HG03439 (cell line): Measurements from ENCODE around the gene LSM11.
A peak's percentile ranks its signal among the peaks of the same experiment; 100 is the strongest.

Experiments used
- ATAC-seq: cut with Tn5 transposase; IDR thresholded peaks from one replicate; pipeline ENCODE4 v1.9.1; 2021; ENCODE audit warnings: mild to moderate bottlenecking, moderate library complexity; ENCODE audit not compliant: unreplicated experiment

LSM11 gene

DNA sequence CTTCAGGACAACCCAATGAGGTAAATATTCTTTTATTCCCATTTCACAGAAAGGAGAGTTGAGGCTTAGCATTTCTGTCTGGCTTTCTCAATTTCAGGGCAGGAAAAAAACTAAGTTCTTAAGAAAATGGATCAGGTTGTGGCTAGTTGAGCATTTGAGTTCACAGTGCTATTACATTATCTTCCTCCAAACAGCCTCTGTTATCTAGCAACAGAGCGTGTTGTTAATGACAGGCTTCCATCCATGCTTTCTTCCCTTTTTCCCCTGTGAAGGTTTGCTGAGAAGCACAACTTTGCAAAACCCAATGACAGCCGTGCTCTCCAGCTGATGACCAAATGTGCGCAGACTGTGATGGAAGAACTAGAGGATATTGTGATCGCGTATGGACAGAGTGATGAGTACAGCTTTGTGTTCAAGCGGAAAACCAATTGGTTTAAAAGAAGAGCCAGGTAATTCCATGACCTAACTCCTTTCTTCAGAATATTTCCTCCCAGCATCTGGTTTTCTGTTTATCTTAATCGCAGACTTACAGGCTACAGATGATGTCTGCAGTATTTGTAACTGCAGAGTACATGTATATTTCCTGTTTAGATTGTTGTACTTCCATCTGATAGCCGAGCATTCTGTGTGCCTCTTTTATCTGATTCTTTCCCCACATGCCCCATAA lies 10.8 kb upstream of the LSM11 start:
- ATAC-seq = no peak

DNA sequence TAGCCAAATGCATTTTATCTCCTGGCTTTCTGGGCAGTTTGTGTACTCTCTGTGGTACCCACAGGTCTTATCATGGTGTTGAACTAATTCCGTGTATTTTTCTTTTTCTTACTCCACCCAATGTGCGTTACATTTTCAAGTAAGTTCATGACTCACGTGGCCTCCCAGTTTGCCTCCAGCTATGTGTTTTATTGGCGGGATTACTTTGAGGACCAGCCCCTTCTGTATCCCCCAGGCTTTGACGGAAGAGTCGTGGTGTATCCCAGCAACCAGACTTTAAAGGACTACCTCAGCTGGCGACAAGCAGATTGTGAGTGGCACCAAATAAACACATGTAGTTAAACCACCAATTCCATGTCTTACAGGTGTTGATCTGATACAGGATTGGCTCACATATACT lies 9.1 kb upstream of the LSM11 start:
- ATAC-seq = no peak

DNA sequence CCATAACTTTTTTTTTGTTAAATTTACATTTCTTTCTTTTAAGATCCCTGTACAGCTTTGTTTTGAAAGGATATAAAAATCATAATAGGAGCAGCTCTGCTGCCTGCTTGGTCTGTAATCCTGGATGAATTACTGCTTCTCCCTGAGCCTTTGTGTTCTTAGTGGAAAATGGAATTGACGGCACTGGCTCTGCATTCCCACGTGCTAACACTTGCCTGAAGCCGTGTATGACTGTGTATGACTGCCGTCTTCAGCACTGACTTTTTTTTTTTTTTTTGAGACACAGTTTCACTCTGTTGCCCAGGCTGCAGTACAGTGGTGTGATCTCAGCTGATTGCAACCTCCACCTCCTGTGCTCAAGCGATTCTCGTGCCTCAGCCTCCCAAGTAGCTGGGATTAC lies 7.5 kb upstream of the LSM11 start:
- no peak for ATAC-seq

DNA sequence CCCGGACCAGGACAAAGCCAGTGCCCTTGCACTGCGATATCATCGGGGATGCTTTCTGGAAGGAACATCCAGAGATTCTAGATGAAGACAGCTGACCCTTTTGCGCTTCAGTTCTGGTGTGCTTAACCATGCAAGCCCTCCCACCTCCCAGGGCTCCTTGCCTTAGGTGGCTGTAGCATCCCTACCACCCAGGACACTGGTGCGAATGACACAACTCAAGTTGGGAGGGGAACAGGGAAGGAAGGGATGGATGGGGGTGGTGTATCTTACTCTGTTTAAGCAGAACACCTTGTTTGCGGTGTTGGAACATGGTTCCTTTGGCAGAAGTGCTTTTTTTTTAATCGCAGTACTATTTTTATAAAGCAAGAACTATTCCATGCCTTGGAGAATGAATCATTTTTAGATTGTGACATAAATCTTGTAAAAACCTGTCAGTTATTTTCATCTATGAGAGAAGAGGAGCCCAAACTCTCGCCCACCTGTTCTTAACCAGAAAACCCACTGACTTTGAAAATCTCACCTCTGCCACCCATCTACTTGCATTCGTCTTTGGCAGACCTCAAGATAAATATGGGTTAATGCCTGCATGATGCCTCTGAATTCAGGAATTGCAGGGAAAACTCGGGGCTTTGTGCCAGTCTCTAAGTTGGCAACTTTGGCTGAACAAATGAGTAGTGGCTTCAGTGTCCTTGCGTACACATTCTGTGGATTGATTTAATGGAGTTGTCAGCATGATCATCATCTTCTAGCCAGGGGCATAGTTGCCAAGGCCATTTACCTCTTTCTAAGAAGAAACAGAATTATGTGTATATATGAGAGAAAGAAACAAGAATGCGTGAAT lies 3.9 kb upstream of the LSM11 start:
- no peak for ATAC-seq

DNA sequence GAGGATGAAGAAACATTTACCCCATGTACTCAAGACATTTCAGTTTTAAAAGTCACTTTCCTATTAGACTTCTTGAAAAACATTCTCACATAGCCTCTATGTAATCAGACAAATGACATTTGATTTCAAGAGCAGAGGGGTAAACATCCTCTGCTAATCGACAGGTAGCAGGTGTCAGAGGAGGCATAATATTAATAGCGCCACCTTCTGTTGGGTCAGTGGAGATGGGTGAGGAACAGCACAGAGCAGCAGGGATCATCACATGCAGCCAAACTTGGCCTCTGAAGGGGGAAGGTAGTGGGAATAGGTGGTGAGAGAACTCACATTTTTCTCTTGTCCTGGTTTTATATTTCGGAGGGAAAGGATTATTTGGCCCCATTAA lies 3.3 kb upstream of the LSM11 start:
- ATAC-seq = no peak

DNA sequence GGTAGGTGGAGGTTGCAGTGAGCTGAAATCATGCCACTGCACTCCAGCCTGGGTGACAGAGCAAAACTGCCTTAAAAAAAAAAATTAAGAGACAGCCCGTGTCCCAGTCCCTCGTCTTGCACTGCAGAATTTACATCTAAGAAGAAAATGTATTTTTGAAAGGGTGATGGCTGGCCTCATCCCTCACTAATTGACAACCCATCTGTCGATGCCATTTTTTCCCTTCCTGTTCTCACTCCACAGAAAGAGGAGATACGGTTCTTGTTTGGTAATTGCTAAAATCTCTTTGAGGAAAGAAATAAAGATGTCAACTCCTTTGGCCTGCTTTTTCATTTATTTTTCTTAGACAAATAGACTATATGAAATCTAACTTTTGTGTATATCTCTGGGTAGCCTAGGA lies 2.4 kb upstream of the LSM11 start:
- ATAC-seq = no peak

DNA sequence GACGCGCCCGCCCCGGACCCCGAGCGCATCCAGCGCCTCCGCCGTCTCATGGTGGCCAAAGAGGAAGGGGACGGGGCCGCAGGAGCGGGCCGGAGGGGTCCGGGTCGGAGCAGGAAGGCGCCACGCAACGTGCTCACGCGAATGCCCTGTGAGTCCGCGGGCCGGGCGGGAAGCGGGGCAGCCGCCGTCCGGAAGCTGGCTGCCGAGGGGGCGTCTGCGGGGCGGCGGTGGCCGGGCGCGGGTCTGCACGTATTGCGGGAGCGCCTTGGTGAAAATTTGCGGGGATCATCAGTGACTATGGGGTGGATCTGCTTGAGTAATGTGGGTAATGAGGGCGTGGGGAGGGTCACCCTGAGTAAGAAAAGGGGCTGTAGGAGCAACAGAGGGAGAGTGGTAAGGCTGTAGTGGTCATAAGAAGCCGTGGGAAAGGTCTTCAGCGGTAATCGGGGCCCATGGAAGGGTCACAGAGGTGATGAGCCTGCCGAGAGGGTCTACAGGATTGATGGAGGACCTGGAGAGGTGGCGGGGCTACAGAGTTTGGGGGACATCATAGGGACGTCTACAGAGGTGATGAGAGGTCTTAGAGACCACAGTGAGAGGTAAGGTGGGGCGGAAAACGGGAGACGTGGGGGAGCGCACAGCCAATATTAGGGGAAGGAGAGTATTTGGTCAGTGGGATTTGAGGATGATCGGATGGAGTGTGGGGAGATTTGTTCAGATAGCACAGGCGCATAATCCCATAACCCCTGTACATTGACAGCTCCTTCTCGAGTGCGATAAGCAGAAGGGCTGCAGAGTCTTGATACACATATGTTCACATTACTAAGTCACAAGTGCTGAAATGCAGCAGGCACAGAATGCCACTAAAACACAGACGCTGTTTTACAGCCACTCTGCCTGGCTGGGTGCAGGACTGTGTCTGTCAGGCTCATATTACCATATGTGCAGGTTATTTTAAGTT lies 819 bp downstream of the LSM11 start:
- peak; percentile 24 for ATAC-seq

DNA sequence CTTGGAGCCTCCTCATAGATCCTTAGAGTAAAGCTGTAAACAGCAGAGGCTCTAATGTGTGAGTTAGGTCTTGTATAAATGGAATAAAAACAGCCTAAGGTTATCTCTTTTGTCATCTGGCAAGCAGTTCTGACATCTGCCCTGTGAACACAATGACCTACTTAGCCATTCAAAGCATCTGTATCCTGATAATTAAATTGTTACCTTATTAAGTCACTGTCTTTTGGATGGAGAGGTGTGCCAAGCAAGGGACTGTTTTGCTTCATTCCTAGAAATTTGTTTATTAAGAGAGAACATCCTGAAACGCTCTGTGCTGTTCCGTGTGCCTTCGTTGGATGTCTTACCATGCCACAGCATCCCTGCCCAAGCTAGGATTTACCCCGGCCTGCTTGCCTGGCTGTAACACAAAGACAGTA lies 1.5 kb downstream of the LSM11 start:
- ATAC-seq = no peak

DNA sequence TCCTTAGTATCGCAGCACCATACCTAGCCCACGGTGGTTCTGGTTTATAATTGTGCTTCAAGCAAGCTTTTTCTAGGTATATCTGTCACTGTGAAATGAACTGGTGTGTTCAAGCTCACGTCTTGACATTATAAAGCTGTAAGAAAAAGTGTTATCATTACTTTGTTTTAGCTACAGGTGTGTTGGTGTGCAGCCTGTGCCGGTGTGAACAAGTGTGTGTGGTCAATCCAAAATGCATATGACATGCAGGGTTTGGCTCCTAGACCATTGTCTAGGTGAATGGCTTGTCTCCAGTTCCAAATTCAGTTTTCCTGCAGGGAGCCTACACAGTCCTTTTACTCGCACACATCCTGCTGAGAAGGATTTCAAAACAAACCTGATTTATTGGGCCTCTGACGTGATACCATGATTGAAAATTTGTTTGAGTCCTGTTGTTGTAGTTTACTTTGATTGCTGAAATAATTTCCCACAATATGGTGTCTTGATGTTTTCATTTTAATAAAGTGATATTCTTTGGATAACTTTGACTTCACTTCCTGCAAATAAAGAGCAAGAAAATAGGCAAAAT lies 3.7 kb downstream of the LSM11 start:
- ATAC-seq = no peak

DNA sequence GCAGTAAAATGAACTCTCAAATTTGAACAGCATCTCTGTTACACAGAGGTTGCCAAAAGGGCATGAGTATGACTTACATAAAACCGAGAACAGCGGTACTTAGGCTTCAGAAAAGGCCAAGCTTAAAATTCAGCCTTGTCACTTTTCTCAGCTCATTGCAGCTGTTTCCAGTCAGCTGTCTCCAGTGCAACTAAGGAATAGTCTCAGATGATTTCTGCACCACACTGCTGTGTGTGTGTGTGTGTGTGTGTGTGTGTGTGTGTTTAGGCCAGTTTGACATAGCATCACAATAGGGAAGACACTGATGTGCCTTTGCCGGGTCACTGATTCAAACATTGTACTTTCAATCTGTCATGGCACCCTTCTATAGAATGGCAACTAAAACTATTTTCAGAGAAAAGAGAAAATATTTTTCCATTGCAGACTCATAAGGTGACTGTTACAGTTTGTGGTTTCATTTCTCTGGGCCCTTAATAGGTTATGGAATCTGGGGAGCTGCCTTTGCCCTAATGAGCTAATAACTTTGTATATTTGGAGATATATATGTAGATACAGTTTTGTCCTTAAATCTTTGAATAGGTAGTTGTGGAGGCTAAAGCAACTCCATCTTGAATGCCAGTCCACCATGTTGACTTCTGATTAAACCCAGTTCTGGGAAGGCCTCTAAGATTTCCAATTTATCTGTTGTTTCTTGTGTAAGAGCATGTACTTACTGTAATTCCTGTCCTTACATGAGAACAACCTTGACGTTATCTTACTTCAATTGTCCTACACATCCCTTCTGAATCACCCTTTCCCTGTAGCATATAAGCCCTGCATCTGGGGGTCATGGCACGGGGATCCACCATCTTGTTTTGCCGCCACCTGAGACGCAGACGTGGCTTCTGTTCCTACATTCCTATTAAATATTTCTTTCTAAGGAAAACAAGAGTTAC lies 4.5 kb downstream of the LSM11 start:
- ATAC-seq = no peak

DNA sequence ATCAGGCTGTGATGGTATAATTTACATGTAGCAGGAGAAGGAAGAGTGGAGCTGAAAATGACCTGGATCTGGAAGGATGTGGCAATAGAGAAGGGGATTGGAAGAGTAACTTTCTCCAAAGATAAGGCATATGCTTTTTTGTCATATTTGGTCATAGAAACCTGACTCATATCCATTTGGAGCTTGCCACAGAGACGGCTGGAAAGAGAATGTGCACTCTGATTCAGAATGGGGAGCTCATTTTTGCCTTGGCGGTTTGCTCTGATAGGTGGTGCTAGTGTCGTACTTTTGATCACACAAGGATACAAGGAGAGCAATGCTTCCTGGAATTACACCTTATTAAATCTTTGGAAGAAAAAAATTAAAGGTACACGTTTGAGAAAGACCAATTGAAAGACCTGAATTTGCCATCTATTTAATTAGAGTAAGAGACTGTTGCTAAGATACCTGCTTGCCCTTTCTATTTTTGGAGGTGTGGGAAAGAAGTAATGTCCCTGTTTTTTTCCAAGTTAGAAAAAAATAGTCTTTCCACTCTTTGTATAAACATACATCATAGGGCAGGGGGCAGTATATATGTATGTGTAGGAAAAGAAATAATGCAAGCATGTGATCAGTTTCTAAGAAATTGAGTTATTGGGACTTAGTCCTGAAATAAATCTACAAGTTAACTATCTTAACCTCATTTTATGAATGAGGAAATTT lies 5.4 kb downstream of the LSM11 start:
- ATAC-seq = no peak

DNA sequence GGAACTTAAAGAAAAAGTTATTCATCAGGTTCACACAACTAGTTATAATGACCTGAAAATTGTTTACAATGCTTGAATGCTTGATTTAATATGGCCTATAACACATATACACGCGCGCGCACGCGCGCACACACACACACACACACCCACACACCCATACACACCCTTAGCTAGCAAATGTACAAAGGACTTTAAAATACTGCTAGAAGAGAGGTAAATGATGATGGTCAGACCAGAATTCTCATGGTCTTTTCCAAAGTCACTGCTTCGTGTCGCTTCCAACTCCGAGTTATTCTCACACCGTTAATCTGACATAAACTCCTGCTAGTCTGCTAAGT lies 5.9 kb downstream of the LSM11 start:
- ATAC-seq = no peak

DNA sequence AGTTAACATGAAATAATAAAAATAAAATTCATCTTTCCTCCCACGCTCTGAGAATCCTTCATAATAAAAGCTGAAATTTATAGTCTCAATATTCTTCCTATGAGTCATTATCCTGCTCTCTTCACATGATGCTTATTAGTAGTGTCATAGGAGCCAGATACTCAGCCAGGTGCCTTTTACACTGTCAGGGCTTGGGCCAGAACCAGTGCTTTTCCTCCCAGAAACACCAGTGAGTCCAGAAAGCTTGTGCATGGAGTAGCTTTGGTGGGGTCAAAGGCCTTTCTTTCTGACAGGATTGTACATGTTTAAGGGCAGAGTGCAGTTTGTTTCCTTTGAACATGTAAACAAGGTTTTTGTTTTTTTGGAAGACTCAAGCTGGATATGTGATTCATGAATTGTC lies 6.8 kb downstream of the LSM11 start:
- ATAC-seq = no peak

DNA sequence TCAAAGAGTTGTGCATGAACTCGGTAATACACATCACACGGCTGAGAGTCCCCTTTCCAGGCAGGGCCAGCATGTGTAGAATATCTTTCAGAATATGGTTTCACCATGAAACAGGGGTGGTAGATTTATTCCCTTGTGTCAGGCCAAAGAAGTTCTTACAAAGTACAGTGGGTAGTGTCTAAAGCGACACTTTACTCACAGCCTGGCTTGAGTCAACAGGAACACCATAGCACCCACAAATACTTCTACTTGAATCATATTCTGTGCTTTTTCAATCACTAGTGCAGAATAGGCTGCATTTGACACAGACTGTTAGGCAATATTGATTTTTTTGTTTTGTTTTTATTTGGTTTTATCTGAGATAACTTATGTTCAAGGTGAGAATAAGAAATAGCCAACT lies 12.6 kb downstream of the LSM11 start:
- ATAC-seq = no peak

DNA sequence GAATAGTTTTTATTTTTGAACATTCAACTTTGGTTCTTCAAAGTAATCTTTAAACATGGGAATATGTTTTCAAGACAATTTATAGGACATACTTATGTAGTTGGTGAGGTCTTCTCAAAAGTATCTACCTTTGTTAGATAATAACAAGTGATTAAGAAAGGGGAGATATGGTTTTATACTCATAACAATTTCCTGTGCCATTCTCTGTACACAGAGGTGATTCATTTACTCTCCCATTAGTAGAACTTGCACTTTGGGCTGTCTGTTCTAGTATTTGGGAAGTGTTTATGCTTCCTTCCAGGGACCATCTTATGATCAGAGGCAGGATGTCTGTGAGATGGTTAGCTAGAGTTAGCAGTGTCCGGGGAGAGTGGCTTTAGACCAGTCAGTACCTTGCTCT lies 15.2 kb downstream of the LSM11 start:
- no peak for ATAC-seq

DNA sequence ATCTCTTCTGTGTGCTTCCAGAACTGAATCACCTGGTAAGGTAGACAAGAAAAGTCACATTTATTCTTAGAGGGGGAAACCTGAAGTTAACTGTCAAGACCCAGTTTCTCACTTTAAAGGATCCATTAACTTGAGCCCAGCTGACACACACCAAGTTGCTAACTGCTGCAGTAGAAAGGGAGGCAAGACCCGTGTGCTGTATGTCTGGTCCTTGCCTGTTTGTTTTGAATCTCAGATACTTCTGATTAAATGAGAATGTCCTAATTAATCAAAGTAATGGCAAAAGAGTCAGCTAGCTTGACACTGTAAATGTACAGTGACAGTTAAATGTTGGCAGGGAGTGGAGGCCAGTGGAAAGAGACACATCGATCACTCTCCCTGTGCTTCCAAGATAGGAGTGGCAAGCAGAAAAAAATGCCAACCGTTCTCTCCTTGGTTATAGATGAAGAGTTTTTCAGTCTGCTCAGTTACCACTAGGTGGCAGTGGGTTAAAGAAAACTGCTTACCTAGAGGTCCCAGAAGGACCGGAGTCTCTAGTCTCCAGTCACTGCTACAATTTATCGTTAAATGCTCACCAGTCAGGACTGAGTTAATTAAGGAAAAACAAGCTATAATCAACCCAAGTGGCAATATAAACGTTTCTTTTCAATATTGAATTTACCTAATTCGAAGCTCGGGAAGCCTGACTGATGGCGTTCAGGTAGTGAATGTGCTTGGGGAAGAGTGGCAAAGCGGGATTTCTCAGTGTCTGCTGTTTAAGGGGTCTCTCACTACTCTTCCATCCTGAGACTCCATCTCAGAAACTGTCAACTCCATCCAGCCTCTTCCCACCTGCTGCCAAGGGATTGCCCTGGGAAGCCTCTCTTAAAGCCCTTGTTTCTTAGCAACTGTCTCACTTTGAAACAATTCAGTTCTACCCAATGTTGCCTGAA lies 18.4 kb downstream of the LSM11 start:
- peak; percentile 55 for ATAC-seq

DNA sequence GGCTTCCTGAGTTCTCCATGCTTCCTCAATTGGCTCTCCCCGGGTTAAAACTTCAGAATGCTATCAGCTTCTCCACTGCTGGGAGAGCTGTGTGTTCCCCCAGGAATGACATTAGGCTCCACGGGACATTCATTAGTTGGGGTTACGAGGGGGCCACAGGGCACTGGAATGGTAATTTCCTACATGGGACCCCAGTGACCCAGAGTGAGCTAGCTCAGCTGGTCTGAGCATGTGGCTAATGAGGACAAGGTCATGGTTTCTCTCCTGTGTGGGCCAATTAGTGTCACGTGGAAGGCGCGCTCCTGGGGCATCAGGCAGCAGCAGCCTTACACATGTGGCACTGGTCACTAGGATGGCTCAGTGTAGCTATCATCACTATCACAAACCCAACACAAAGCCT lies 21.0 kb downstream of the LSM11 start:
- no peak for ATAC-seq

DNA sequence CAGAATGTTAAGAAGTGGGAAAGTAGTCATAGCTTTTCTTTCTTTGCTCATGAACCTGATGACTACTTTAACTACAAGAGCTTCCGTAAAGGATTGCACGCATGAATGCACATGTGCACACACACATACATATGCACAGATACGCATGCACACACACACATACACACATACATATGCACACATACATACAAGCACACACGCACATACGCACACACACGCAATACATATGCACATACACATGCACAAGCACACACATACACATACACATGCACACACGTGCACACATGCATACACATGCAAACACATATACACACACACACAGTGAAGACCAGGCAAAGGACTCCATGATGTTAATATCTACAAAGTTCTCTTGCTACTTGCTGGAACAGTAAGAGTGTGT lies 22.9 kb downstream of the LSM11 start:
- no peak for ATAC-seq

DNA sequence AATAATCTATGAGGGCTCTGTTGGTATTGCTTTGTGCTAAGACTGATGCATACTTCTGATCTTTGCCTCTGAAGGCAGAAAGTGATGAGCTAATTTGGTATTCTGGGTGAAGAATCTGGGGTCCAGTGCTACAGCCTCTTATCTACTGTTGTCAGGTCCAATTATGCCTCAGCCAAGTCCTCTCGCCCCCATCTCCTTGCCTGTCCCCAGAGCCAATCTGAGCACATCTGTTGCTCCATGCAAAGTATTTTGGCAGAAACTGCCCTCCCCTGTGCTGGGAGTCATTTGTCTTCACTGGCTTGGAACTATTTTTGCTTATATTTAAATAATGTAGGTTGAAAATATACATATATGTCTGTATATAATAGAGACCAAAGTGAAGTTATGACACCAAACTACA lies 23.4 kb downstream of the LSM11 start:
- no peak for ATAC-seq
